GM19324 (cell line): ENCODE results near the gene BTG2.

Experiments used
- ATAC-seq: cut with Tn5 transposase; IDR thresholded peaks from one replicate; pipeline ENCODE4 v1.9.1; 2021; ENCODE audit warnings: mild to moderate bottlenecking, moderate library complexity; ENCODE audit not compliant: unreplicated experiment, low FRiP score

Gene BTG2

DNA sequence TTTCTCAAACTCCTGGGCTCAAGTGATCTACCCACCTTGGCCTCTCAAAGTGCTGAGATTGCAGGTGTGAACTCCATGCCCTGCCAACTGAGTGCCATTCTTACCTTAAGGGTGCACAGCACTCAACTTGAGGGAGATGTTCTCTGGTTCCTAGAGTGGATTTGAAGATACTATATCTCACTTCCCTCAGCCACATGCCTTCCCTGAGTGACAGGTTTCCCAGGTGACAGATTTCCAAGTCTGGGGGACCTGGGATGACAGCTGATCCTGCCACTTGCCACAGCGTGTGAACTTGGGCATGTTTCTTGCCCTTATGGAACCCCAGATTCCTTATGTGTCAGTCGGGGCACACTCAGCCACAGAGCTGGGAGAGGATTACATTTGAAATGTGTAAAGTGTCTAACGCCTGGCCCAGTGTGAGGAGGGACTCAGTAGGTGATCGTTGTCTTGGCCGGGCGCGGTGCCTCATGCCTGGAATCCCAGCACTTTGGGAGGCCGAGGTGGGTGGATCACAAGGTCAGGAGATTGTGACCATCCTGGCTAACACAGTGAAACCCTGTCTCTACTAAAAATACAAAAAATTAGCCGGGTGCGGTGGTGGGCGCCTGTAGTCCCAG, 29.6 kb upstream of the BTG2 start:
- ATAC-seq: no peak

DNA sequence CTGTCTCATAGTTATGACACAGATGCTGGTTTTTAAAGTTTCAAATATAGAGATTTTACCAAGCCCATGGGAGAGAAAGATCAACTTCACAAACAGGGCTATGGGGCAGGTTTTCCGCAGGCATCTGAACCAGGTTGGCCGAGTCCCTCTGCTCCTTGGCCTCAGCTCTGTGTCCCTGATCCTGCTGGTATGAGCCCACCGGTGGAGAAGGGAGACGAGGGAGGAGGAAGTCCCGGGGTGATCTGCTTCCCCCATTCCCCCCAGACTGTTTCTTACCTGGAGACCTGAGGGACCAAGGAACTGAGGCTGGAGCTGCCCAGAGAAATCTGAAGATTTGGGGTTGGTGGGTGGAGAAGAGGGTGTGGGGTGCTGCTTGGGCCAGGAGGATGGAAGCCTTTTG, 28.9 kb upstream of the BTG2 start:
- ATAC-seq: no peak

DNA sequence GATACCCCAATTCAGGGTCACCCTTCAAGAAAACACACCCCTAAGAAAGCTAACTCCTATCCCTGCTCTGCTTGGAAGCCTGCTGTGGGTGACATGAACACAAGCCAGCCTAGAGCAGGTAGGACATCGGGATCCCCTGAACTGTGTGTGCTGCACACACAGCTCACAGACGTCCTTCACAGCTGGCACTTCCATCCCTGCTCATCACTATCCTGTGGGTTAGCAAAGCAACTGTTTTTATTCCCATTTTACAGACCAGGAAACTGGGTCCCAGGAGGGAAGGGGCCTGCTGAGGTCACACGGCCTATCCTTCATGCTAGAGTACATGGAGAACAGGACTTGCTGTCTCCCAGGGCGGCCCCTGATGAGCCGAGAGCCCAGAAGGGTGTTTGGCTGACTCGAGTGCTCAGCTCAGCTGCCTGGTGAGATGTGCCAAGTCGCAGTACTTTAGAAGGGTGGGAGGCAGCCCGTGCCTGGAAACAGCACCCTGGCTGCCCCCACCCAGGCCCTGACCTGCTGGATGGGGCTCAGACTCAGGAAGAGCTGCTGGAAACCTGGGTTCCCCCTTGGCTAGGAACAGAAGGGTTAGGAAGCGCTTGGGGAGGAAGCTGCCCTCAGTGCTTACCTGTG, 28.3 kb upstream of the BTG2 start:
- no peak for ATAC-seq

DNA sequence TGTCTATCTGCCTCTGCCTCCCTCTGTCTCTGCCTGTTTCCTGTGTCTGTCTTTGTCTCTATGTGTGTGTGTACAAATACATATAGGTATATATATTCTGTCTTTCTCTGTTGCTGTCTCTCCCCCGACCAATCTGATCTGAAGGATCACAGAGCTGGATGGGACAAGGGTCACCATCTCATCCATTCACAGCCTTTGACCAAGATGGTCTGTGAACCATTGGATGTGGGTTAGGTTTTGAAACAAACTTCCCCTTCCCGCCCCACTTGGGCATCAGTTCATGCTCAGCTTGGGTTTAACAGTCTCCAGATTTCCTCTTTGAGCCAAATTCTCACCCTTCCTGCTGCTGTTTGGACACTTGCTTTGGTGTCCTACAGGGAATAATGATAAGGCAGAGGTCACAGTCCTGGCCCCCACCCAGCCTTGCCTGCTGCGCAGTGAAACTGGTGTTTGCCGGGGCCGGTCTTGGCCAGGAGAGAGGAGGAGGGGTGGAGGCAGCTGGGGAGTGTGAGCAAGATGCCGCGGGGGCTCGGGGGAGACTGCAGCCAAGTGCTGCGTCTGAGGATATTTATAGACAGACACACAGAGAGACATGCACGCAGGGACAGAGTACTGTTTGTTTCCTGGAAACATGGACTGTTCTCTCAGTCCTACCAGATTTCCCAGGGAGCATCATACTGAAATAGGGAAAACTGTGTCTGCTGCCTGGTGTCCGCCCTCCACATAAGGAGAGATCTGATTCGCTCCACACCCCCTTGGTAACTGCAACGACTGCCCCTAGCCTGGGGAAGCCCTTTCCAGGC, 27.0 kb upstream of the BTG2 start:
- no peak for ATAC-seq

DNA sequence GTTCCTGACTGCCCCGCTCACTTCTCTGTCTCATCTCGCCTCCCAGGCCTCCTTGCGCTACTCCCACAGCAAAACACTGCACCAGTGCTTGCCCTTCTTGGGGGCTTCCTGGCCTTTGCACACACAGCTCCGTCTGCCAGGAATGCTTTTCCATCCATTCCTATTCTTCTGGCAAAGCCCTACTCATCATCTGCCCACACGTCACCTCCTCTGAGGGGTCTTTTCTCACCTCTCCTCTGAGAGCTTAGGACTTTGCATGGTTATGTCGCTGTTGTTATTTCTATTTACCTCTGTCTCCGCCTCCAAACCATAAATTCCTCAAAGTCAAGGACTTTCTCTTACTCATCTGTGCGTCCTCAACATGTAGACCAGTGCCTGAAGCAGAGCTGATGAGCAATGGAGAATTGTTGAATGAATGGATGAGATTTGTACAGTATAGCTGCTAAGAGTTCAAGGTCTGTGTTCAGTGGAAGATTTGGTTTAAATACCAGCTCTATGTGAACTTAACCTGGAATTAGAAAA, 26.4 kb upstream of the BTG2 start:
- no peak for ATAC-seq

DNA sequence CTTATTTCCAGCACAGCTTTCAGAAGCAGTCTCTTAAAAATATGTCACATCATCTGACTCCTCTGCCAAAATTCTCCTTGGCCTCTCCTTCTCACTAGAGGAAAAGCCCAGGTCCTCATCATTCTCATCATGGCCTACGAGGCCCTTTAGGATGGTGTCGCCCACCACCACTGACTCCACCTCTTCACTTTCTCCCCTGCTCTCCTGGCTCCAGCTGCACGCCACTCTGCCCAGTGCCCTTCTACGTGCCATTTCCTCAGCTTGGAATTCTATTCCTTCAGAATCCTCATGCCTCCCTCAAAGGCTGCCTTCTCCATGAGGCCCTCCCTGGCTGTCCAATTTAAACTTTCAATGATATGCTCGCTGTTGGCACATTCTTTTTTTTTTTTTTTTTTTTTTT, 25.3 kb upstream of the BTG2 start:
- no peak for ATAC-seq

DNA sequence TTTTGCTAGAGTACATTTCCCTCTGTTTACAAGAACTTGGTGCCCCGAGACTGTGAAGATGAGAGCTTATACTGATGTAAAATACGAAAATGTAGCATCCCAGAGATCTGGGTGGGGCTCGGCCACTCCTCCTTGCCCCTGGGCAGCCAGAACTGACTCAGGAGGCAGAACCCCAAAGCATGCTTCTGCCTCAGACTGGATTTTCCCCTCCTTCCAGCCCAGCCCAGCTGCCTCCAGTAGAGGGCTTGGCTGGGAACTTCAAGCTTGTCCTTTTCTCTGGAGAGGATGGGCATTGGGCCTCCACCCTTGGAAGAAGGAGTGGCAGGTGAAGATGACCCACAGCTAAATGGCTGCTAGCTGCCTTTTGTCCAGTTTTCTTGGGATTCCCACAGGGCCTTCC, 24.3 kb upstream of the BTG2 start:
- no peak for ATAC-seq

DNA sequence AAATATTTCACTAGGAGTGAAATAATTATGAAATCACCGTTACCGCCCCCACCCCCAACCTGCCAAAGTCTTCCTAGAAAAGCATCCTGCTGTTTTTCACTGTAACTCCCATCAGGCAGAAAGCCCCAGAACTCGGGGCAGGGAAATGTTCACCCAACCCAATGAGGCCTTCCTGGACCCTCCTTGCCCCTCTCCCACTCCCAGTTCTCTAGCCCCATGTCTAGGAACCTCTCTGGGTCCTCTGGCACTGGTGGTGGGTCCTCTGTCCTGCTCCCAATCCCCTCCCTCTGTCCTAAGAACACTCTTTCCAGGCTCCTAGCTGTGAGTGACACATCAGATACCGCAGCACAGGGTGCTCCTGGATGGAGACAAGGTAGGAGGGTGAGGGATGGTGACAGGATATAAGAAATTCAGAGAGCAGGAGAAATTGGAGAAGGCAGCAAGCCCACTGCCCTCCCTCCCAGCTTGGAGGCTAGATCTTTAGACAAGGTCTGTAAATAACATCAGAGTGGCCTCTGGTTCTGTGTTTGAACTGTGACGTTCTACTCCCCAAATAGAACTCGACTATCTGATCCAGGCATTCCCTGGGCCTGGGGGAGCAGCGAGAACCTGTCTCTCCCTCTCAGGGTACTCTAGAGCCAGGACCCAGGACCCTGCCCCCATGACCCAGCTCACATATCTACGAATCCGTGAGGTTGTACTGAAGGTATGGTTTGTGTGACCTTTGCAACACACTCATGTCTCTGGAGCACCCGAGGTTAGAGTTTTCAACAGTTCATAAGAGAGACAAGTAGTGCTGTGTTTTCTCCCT, 23.3 kb upstream of the BTG2 start:
- ATAC-seq: no peak

DNA sequence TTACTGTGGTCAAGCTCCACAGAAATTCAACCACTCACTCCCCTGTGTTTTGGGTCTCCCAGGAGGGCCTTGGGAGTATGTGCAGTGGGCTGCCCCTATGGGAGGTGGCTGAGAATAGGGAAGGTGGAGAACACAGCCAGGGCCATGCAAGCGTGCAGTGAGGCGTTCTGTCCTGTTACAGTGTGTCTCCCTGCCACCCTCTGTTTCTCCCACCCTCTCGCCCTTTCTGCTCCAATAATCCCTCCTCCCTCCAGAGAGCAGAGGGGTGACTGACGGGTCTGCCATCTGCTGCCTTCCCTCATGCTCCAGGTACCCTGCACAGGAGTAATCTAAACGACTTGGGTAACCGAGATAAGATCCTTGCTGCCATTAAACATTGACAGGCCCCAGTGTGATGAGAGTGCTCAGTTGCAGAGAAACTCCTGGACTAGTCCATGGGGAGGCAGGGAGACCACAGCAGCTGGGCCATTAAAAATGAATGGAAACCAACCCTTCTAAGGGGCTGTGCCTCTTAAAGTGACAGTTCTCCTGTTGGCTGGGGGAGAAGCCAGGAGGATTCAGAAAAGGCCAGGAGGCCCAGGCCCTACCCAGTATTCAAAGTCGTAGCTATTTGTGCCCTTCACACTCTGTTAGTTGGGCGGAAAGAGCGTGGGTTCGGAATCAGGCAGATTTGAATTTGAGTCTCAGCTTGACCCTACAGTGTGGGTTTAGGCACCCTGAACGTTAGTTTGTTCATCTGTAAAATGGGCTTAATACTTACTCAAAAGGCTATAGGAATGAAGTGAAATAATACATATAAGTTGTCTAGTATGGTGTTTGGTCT, 22.4 kb upstream of the BTG2 start:
- no peak for ATAC-seq

DNA sequence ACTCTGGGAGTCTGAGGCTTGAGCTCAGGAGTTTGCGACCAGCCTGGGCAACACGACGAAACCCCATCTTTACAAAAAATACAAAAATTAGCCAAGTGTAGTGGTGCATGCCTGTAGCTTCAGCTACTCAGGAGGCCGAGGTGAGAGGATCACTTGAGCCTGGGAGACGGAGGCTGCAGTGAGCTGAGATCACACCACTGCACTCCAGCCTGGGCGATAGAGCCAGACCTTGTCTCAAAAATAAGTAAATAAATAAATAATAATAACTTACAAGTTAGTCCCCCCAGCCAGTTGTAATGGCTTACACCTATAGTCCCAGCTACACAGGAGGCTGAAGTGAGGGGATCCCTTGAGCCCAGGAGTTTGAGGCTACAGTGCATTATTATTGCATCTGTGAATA, 21.7 kb upstream of the BTG2 start:
- ATAC-seq: no peak

DNA sequence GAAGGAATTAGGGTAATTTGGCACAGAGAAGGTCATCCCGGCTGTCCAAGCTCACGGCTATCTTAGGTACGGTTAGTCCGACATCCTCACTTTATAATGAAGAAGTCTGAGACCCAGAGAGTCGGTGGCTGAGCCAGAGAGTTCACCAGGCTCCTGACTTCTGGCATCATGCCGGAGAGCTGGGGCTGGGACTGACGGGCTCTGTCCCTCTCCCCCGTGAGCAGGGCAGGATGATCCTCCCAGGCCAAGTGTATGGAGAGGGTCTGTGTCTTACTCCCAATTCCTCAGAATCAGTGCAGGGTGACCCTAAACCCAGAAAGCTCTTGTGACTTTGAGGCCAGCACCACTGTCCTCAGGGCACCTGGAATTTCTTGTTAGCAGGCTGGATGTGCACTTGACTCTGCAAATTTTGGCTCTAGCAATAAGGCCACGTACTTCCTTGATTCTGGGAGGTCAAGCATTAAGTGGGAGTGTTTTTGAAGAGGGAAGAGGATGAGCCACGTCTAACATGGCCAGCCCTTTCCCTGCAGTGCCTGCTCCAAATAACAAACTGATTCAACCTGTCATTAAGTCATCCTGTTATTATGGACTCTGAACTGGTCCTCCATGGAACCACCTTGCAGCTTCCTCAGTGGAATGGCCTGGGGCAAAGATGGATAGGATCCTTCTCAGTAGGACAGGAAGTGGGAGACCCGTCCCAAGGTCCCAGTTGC, 20.8 kb upstream of the BTG2 start:
- ATAC-seq: no peak

DNA sequence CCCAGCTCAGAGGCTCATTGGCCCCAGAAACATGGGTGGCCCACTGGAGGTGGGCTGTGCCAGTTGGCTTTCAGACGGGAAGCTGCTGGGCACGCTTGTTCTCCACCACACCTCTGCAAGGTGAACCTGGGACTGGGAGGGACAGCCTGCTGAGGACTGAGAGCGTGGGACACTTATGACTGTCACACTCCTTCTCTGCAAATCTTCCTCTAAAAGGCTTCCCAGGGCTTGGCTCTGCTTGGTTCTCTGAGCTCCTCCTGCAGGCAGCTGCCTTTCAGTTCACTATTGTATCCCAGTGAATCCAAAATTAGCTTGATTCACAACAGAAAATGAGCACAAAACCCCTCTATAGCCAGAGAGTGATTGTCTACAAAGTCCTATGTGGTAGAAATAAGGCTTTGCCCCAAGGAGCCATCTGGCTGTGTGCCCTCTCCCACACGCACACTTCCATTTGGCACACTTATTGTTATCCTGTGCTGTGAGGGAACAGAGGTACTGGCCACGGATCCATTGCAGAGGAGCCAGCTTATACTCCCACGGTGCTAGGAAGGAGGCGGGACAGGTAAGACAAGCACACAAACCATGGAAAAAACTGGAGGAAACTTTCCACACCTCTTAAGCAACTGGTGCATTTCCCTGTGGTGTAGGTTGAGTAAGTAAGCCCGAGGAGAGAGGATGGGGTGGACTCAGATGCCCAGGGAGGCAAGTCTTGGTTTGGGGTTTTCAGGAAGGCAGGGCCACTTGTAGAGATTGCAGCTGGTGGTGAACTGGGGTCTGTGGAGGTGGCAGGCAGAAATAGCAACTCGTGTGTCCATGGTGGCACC, 18.9 kb upstream of the BTG2 start:
- no peak for ATAC-seq

DNA sequence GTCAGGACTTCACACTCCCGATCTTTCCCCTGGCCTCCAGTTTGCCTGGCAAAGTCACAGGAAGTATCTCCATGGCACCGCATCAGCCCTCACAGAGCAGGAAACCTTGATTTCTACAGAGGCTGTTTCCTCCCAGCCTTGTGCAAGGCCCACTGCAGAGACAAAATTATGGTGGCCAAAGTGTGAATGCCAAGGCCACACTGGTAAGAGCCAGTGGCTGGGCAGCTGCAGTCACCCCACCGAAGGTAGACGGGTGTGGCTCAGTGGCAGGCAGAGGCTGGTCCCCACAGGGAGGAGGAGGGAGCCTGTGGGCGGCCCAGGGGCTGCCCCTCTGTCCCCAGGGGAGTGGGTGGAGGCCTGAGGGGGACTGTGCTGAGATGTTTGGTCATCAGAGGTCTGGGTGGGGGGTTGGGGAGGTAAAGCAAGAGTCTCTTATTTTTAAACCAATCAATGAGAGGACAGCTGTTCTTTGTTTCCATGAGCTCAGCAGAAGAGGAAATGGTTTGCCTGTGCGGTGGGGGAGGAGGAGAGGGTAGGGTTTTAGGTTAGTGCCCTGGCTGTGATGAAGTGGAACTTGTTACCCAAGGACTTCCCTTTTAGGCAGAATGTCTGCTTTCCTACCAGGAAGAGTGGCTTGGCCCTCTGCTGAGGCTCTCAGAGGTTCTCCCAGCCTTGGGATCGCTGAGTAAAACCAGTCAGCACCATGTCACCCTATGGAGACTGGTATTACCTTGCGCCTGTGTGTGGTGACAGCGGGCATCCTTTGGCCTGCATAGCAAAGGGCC, 18.0 kb upstream of the BTG2 start:
- peak; percentile 56 for ATAC-seq

DNA sequence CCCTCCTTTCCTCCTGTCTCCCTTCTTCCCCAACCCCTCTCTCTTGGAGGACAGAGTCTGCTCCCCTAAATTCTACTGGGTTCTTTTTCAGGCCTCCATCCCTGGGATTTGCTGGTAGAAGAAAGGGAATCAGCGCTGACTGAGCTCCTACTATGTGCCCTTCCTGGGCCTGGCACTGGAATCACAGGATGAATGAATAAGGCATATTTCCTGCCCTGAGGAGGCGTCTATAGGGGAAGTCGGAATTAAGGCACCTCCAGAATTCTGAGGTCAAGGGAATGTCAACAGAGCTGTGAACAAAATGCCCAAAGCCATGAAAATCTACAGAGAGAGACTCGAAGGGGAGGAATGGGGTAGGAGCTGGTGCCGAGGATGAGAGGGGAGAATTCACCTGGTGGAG, 17.4 kb upstream of the BTG2 start:
- no peak for ATAC-seq

DNA sequence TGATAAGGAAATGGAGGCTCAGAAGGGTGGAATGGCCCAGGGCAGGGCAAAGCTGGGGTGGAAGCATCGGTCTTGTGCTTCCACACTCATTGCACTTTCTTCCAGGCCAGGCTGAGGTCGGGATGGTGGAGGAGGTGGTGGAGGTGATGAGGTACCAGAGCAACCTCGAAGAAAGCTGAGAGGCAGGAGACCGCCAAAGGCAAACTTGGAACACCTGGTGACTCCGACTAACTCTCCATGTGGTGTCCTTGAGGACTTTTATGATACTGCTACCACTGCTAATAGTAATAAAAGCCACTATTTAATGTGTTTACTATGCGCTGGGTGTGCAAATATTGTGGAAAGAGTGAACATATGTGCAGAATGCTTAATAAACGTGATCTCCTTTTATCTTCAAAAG, 16.9 kb upstream of the BTG2 start:
- ATAC-seq: no peak

DNA sequence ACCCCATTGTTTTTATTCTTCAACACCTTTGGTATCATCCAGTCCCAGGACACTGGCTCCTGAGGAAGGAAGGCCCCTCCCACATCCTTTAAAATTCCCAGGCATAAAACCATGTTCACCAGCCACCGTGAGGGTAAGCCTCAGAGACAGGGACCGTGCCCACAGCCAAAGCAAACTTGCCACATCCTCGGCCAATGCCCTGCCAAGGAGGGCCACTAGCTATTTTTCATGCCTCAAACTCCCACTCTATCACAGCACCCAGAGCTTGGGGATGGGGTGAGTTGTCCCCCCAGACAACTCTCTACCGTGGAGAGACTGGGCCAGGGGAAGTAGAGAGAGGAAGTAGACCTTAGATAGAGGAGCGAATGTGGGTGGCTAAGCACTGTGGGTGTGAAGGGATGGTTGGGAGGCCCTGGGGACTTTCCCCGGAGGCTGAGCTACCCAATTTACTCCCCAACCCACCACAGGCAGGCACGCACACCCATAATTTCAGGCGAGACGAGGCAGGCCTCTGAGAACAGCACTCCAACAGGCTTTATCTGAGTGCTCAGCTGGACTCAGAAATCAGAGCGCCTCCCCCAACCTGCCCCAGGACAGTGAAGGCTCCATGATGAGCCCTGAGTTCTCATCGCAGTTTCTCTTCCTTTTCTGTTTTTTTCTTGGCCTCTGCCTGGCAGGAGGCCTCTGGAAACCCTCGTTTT, 15.9 kb upstream of the BTG2 start:
- ATAC-seq: peak; percentile 53

DNA sequence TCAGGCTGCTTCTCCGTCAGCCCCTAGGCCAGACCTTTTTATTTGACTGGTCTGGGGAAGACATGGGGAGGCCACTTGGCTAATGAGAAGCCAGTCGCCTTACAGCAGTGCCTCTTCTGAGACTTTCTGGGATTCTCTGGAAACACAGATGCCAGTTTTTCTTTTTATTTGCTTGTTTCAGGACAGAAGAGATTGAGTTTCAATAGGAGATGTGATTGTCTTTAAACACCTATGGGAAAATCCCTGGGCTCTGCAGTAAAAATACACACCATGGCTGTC, 15.4 kb upstream of the BTG2 start:
- no peak for ATAC-seq
